ACHN (cell line): ENCODE data around the gene ATF6B.
A peak's percentile ranks its signal among the peaks of the same experiment; 100 is the strongest.

Experiments used
- DNase-seq: peaks from one replicate; pipeline ENCODE4 v3.0.0-alpha.2; 2015
- in situ Hi-C: cut with HindIII; loops from 2 replicates; pipeline ENCODE4 v1.10.0; 2017; ENCODE audit warnings: low sequenced_read_pairs, low pct_ligation_motif_present, low pct_unique_long_range_greater_than_20kb

The ATF6B gene

GRCh38 chr6:32127717-32128592 is at the start of gene ATF6B:
Gene ATF6B, minus strand, starts transcription at chr6:32128246. Its CDS starts 39 bp downstream, at chr6:32128207.
- DNase-seq = peak; percentile 98
- in situ Hi-C loops = no loop called here

- DNase-seq = peak; percentile 67
- in situ Hi-C loops = no loop called here
These were observed 49.2 kb upstream of the ATF6B start for GRCh38 chr6:32177183-32177787.

- DNase-seq = peak; percentile 42
- in situ Hi-C loops = no loop called here
These were observed 48.6 kb upstream of the ATF6B start for GRCh38 chr6:32176476-32177182.

GRCh38 chr6:32175711-32176475 is 47.8 kb upstream of the ATF6B start, which contains the start of gene AGPAT1:
Gene AGPAT1, minus strand, starts transcription at chr6:32176084. Its CDS starts 4,588 bp downstream, at chr6:32171496.
- peak; percentile 91 for DNase-seq
- in situ Hi-C loops = no loop called here

GRCh38 chr6:32175322-32175710 is 47.3 kb upstream of the ATF6B start:
- DNase-seq = no peak
- in situ Hi-C loops = no loop called here

- in situ Hi-C loops = no loop called here
- no peak for DNase-seq
These were observed 46.4 kb upstream of the ATF6B start for GRCh38 chr6:32174416-32174815.

- DNase-seq = no peak
- in situ Hi-C loops = no loop called here
These were observed 45.1 kb upstream of the ATF6B start for GRCh38 chr6:32173051-32173727.

GRCh38 chr6:32171234-32171633 is 43.2 kb upstream of the ATF6B start:
- no peak for DNase-seq
- in situ Hi-C loops = no loop called here

- in situ Hi-C loops = no loop called here
- no peak for DNase-seq
These were observed 42.2 kb upstream of the ATF6B start for GRCh38 chr6:32170294-32170693.

- in situ Hi-C loops = no loop called here
- DNase-seq = no peak
These were observed 41.0 kb upstream of the ATF6B start for GRCh38 chr6:32168807-32169591.

GRCh38 chr6:32168350-32168749 is 40.3 kb upstream of the ATF6B start:
- in situ Hi-C loops = no loop called here
- DNase-seq = no peak

GRCh38 chr6:32167761-32168262 is 39.8 kb upstream of the ATF6B start:
- DNase-seq = no peak
- in situ Hi-C loops = no loop called here

GRCh38 chr6:32167154-32167760 is 39.2 kb upstream of the ATF6B start:
- in situ Hi-C loops = no loop called here
- DNase-seq = no peak

- in situ Hi-C loops = no loop called here
- DNase-seq = no peak
These were observed 38.5 kb upstream of the ATF6B start for GRCh38 chr6:32166411-32167061.

GRCh38 chr6:32164295-32164694 is 36.2 kb upstream of the ATF6B start, which contains the start of gene EGFL8:
Gene EGFL8, plus strand, starts transcription at chr6:32164595. Its CDS starts 1,571 bp downstream, at chr6:32166166.
- in situ Hi-C loops = no loop called here
- DNase-seq = no peak

GRCh38 chr6:32163559-32164258 is 35.7 kb upstream of the ATF6B start:
- DNase-seq = no peak
- in situ Hi-C loops = no loop called here
